ENCODE results near the gene GSTM1.

The GSTM1 gene

GRCh38 chr1:109643385-109644230, 44.0 kb upstream of the GSTM1 start:
- TF ChIP-seq ISL1 (CRISPR knock-in tag; IDR thresholded peaks at IDR 0.05) (no peak), ZNF8 (CRISPR knock-in tag; IDR thresholded peaks at IDR 0.05) (no peak)

GRCh38 chr1:109644670-109645069, 42.9 kb upstream of the GSTM1 start:
- TF ChIP-seq TSHZ2 (CRISPR knock-in tag; IDR thresholded peaks at IDR 0.05) (no peak), ZNF70 (CRISPR knock-in tag; IDR thresholded peaks at IDR 0.05) (no peak), TCF4 (CRISPR knock-in tag; IDR thresholded peaks at IDR 0.05; ENCODE audit: borderline replicate concordance) (no peak), POU6F1 (CRISPR knock-in tag; IDR thresholded peaks at IDR 0.05; ENCODE audit: borderline replicate concordance, low read depth) (no peak), ZFP30 (CRISPR knock-in tag; IDR thresholded peaks at IDR 0.05) (no peak), ZFP3 (CRISPR knock-in tag; IDR thresholded peaks at IDR 0.05) (no peak), ZC3H10 (CRISPR knock-in tag; IDR thresholded peaks at IDR 0.05) (no peak), CSRNP3 (CRISPR knock-in tag; IDR thresholded peaks at IDR 0.05) (no peak), SNAI2 (CRISPR knock-in tag; IDR thresholded peaks at IDR 0.05) (no peak), ZNF8 (CRISPR knock-in tag; IDR thresholded peaks at IDR 0.05) (no peak), CREB5 (CRISPR knock-in tag; IDR thresholded peaks at IDR 0.05; ENCODE audit: low read depth) (no peak), PATZ1 (CRISPR knock-in tag; IDR thresholded peaks at IDR 0.05; ENCODE audit: borderline replicate concordance) (no peak), ESRRG (CRISPR knock-in tag; IDR thresholded peaks at IDR 0.05) (no peak), ISL1 (CRISPR knock-in tag; IDR thresholded peaks at IDR 0.05) (no peak), RARB (CRISPR knock-in tag; IDR thresholded peaks at IDR 0.05) (no peak), ZNF565 (CRISPR knock-in tag; conservative IDR thresholded peaks at IDR 0.05; ENCODE audit: low read depth) (no peak), GLIS3 (CRISPR knock-in tag; IDR thresholded peaks at IDR 0.05) (no peak), ARNTL (CRISPR knock-in tag; IDR thresholded peaks at IDR 0.05; ENCODE audit: borderline replicate concordance, low read depth) (no peak), BACH2 (CRISPR knock-in tag; IDR thresholded peaks at IDR 0.05; ENCODE audit: borderline replicate concordance) (no peak), OSR1 (CRISPR knock-in tag; IDR thresholded peaks at IDR 0.05) (no peak)
- no peak for ATAC-seq

More at GRCh38 chr1:109643385-109644230, 44.0 kb upstream of the GSTM1 start:
- ATAC-seq = peak; percentile 75

- peak; percentile 79 for ATAC-seq
- no peak for TF ChIP-seq TSHZ2 (CRISPR knock-in tag; IDR thresholded peaks at IDR 0.05)
- TF ChIP-seq BACH2 (CRISPR knock-in tag; IDR thresholded peaks at IDR 0.05; ENCODE audit: borderline replicate concordance) = no peak
- TF ChIP-seq CSDC2 (CRISPR knock-in tag; IDR thresholded peaks at IDR 0.05) = no peak
- TF ChIP-seq RARB (CRISPR knock-in tag; IDR thresholded peaks at IDR 0.05) = no peak
- no peak for TF ChIP-seq POU6F1 (CRISPR knock-in tag; IDR thresholded peaks at IDR 0.05; ENCODE audit: borderline replicate concordance, low read depth)
- no peak for TF ChIP-seq ARNTL (CRISPR knock-in tag; IDR thresholded peaks at IDR 0.05; ENCODE audit: borderline replicate concordance, low read depth)
- no peak for TF ChIP-seq ZC3H10 (CRISPR knock-in tag; IDR thresholded peaks at IDR 0.05)
- TF ChIP-seq TOX (CRISPR knock-in tag; IDR thresholded peaks at IDR 0.05; ENCODE audit: borderline replicate concordance) = no peak
- no peak for TF ChIP-seq ZFP3 (CRISPR knock-in tag; IDR thresholded peaks at IDR 0.05)
- TF ChIP-seq TCF4 (CRISPR knock-in tag; IDR thresholded peaks at IDR 0.05; ENCODE audit: borderline replicate concordance) = no peak
- TF ChIP-seq ZNF70 (CRISPR knock-in tag; IDR thresholded peaks at IDR 0.05) = no peak
Measured at GRCh38 chr1:109649491-109649914, 38.1 kb upstream of the GSTM1 start.

Measured in SK-N-SH treated with all-trans-retinoic acid at 6 μM for 48 hours (cell line).